ENCODE data around the gene XPNPEP2. TPM values are rescaled to one million over a fixed set of nuclear protein-coding genes. Genes with fewer than 3 reads are reported as not detected.

Gene XPNPEP2
- polyA plus RNA-seq, 3 donors = 0.19 TPM; not detected in 2

- Histone ChIP-seq H3K27me3 (ENCODE audit: control insufficient read depth in 2 of 2, insufficient read depth in 2 of 2, low read length in 2 of 2) (no peaks in the 10 kb centered on the region), H3K4me3 (replicated peaks in 1 of 3; ENCODE audit: low read depth in 2 of 3, low read length in 3 of 3) (no peak overlapping the region), H3K4me1 (ENCODE audit: control insufficient read depth in 1 of 2, insufficient read depth in 2 of 2, low read length in 2 of 2) (peaks cover 34 to 38% of the 10 kb centered on the region in 2 donors), H3K27ac (ENCODE audit: low read depth in 1 of 2, low read length in 2 of 2) (no peak overlapping the region), H3K4me2 (replicated peaks; ENCODE audit: extremely low read depth, low read length, poor library complexity, severe bottlenecking) (no peak overlapping the region), H3K9ac (ENCODE audit: insufficient read depth, low read length, poor library complexity, severe bottlenecking) (no peak overlapping the region), H3K9me3 (replicated peaks in 1 of 2; ENCODE audit: control insufficient read depth in 1 of 2, insufficient read depth in 1 of 2, low read length in 2 of 2) (no peaks in the 10 kb centered on the region), H2AFZ (ENCODE audit: insufficient read depth, low read depth, low read length, poor library complexity, severe bottlenecking) (no peak overlapping the region), H3K79me2 (ENCODE audit: insufficient read depth, low read length) (no peaks in the 10 kb centered on the region), H4K20me1 (ENCODE audit: insufficient read depth, low read length) (no peaks in the 10 kb centered on the region), H3K36me3 (replicated peaks in 1 of 2; ENCODE audit: control insufficient read depth in 1 of 2, insufficient read depth in 2 of 2, low read length in 2 of 2) (no peaks in the 10 kb centered on the region)
- no peak for TF ChIP-seq CTCF (IDR thresholded peaks at IDR 0.05)
- Mint-ChIP-seq H3K4me1 (peaks cover 38% of the 10 kb centered on the region), H3K9me3 (peaks cover 0 to 3% (median 0%) of the 10 kb centered on the region in 7 donors), H3K27me3 (ENCODE audit: low read depth in 3 of 3) (peaks cover 0 to 5% (median 0%) of the 10 kb centered on the region in 3 donors), H3K36me3 (peaks cover 0 to 7% of the 10 kb centered on the region in 2 donors), H3K27ac (peak overlapping the region in 3 of 7 donors; percentile 37 to 54 (median 43)), H3K4me3 (no peak overlapping the region)
- DNase-seq = no peak
- intact Hi-C loops (cut with micrococcal nuclease) = no loop called here
- WGBS (ENCODE audit: insufficient coverage) = no CpG with 5 or more reads among the region's 6 CpGs
These were observed 75.0 kb downstream of the XPNPEP2 start for GRCh38 chrX:129813662-129814368.

GRCh38 chrX:129818123-129818522 lies 79.3 kb downstream of the XPNPEP2 start:
- Mint-ChIP-seq H3K27me3 (ENCODE audit: low read depth in 3 of 3) (peaks cover 0 to 2% (median 0%) of the 10 kb centered on the region in 3 donors), H3K4me1 (peaks cover 17% of the 10 kb centered on the region), H3K27ac (peak overlapping the region in 3 of 7 donors; percentile 10 to 48 (median 46)), H3K4me3 (no peak overlapping the region), H3K36me3 (no peaks in the 10 kb centered on the region), H3K9me3 (peaks cover 0 to 3% (median 0%) of the 10 kb centered on the region in 7 donors)
- Histone ChIP-seq H3K27ac (ENCODE audit: low read depth in 1 of 2, low read length in 2 of 2) (peak overlapping the region in 1 of 2 donors; percentile 2), H3K9me3 (replicated peaks in 1 of 2; ENCODE audit: control insufficient read depth in 1 of 2, insufficient read depth in 1 of 2, low read length in 2 of 2) (no peaks in the 10 kb centered on the region), H3K9ac (ENCODE audit: insufficient read depth, low read length, poor library complexity, severe bottlenecking) (no peak overlapping the region), H3K4me1 (ENCODE audit: control insufficient read depth in 1 of 2, insufficient read depth in 2 of 2, low read length in 2 of 2) (peaks cover 18% of the 10 kb centered on the region in 2 donors), H3K79me2 (ENCODE audit: insufficient read depth, low read length) (no peaks in the 10 kb centered on the region), H3K36me3 (replicated peaks in 1 of 2; ENCODE audit: control insufficient read depth in 1 of 2, insufficient read depth in 2 of 2, low read length in 2 of 2) (no peaks in the 10 kb centered on the region), H3K4me2 (replicated peaks; ENCODE audit: extremely low read depth, low read length, poor library complexity, severe bottlenecking) (no peak overlapping the region), H3K4me3 (replicated peaks in 1 of 3; ENCODE audit: low read depth in 2 of 3, low read length in 3 of 3) (no peak overlapping the region), H4K20me1 (ENCODE audit: insufficient read depth, low read length) (no peaks in the 10 kb centered on the region), H3K27me3 (ENCODE audit: control insufficient read depth in 2 of 2, insufficient read depth in 2 of 2, low read length in 2 of 2) (no peaks in the 10 kb centered on the region), H2AFZ (ENCODE audit: insufficient read depth, low read depth, low read length, poor library complexity, severe bottlenecking) (no peak overlapping the region)
- TF ChIP-seq CTCF (IDR thresholded peaks at IDR 0.05) = no peak
- WGBS (ENCODE audit: insufficient coverage) = no CpG with 5 or more reads among the region's 2 CpGs
- intact Hi-C loops (cut with micrococcal nuclease) = loop anchor here in 1 of 2 donors (5.0 kb wide), 1 partner anchor 36 kb away; no protein-coding TSS in a partner anchor
- DNase-seq = no peak

Small RNAs within 50 kb of the gene (small RNA-seq; reads per million reads assigned to genes)
- gene RF00017 (ENCODE audit: insufficient read length, low read depth) = not detected

Other genes with a start within 250 kb of the XPNPEP2 start
- gene SMARCA1, start 215.5 kb upstream of the XPNPEP2 start, polyA plus RNA-seq = under 1 TPM in 2 of 3 donors, not detected in 1; 0.03 to 0.13 TPM
- gene OCRL, start 198.7 kb upstream of the XPNPEP2 start, polyA plus RNA-seq = 10 to 100 TPM in 1 of 3 donors, 1 to 10 TPM in 2; 1.8 to 11.2 (median 2.4) TPM
- under 1 TPM in 1 of 3 donors, not detected in 2; 0.03 TPM for gene APLN, start 84.0 kb upstream of the XPNPEP2 start, polyA plus RNA-seq
- gene SASH3, start 41.0 kb downstream of the XPNPEP2 start, polyA plus RNA-seq = 100 to 1,000 TPM; 127 to 272 (median 179) TPM
- 1 to 10 TPM; 1.5 to 2.8 (median 2.7) TPM for gene ZDHHC9, start 104.9 kb downstream of the XPNPEP2 start, polyA plus RNA-seq
- 1 to 10 TPM; 2.9 to 5.5 (median 3.8) TPM for gene UTP14A, start 167.2 kb downstream of the XPNPEP2 start, polyA plus RNA-seq
- 1 to 10 TPM in 1 of 3 donors, under 1 TPM in 2; 0.69 to 2.4 (median 0.72) TPM for gene BCORL1, start 243.7 kb downstream of the XPNPEP2 start, polyA plus RNA-seq